NCI-H526 treated with DMSO at 0.1 percent for 48 hours (cell line): Measurements from ENCODE around the gene SLC39A11.

Experiments used
- DNase-seq: peaks from one replicate; lab custom pipeline; 2025; lab: John Stamatoyannopoulos, UW

Gene SLC39A11

DNA sequence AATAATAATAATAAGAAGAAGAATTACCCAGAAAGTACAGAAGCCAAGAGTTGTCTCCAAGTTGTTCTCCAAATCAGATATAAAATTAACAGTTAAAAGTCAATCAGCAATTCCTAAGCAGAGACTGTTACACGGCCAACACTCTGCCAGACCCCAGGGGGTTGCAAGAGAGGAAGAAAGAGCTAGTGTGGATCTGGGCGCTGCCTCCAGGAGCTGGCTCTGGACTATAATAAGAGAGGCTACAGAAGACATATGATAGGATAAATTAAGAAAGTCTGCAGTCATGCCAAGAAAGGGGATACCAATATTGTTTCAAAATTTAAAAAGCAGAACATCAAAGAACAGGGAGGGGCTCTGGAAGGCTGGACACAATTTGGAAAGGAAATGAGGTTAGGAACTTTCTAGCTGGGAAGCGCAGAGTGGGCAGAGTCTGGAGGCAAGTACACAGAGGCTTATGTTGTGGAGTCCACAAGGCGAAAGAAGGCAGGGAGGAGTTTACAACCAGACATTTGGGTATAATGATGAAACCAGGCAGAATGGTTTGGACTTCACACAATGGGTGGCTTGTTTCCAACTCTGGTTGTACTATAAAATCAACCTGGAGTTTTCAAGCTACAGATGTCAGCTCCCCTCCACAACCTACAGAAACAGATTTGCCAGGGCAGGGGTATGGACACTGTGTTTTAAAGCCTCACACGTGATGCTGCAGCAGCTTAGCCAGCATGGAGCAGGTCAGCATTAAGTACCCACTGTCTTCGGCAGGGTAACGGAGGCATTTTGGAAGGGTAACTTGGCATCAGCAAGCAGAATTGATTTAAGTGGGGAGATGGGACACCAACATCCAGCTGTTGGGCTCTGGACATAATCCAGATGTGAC, 49.4 kb downstream of the SLC39A11 start:
- no peak for DNase-seq

DNA sequence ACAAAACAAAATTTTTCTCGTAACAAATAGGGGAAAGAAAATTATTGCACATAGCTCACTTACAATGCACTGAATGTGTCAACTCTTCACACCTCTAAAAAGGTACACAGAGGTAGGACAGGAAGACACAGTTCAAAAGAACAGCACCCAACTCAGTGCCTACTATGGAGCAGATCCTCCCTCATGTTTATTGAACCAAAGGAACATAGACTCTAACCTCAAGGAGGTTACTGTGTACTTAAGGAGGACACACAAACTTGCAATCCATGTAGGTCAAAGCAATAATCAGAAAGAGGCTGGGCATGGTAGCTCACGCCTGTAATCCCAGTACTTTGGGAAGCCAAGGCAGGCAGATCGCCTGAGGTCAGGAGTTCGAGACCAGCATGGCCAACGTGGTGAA, 50.3 kb downstream of the SLC39A11 start:
- DNase-seq: no peak

DNA sequence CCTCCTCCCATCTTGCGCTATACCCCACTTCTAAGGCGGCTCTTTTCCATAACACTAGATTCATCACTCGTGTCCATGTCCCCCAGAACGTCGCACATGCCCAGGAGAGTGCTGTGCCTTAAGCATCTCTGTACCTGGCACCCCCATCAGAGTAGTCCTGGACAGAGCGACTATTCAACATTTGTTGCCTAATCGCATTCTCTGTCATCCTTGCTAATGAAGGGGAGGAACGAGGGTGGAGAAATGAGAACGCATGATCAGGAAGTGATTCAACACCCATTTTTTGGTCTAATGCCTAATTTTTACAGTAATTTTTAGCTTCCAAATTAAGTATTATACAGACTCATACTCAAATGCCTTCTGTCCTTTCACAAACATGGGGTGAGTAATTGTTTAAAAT, 53.2 kb downstream of the SLC39A11 start:
- no peak for DNase-seq

DNA sequence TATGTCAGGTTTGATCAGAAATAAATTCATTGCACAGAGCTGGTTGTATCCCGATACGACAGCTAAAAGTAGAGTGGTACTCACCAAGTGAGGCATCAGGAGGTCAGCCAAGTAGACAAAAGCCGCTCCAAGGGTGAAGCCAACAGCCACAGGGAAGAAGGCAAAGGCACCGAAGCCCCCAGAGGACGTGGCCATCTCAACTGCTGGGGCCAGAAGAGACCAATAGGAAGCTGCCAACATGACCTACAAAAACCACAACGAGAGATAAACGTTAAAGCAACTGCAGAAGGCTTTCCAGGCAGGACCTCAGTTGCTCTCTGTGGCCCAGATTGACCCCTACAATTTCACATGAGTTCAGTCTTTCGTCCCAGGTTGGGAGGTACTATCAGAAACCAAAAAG, 61.0 kb downstream of the SLC39A11 start:
- no peak for DNase-seq

DNA sequence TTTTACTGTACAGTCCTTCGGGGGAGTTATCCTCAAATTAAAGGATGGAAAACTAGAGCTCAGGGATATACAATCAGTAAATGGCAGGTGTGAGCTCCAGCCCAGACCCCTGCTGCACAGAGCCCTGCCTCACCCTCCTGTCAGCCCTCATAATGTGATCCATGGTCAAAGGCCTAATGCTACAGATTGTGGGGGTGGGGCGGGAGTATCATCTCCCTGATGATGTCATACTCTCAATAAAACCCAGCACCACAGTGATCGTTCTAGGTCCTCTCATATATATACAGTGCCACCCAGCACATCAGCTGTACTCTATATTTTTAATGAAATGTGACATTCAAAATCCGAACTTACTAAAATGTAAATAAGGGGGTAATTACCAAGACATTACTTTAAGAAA, 61.5 kb downstream of the SLC39A11 start:
- DNase-seq: no peak

DNA sequence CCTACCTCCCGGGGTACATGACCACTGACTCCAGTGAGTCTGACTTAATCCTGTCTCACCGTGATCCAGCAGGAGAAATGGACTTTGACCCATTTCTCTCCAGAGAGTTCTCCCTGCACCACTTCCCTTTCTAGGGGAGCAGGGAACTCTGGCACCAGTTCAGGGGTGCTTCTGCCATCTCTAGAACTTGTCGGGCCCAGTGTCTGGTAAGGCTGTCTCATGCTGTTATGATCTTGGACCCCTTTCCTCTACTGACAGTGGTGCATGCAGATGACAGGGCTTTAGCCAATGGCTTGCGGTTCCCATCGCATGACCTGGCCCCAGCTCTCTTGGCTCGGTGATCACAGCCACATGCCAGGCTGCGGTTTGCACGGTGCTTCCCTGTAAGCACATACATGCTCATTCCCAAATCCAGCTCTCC, 62.0 kb downstream of the SLC39A11 start:
- no peak for DNase-seq

DNA sequence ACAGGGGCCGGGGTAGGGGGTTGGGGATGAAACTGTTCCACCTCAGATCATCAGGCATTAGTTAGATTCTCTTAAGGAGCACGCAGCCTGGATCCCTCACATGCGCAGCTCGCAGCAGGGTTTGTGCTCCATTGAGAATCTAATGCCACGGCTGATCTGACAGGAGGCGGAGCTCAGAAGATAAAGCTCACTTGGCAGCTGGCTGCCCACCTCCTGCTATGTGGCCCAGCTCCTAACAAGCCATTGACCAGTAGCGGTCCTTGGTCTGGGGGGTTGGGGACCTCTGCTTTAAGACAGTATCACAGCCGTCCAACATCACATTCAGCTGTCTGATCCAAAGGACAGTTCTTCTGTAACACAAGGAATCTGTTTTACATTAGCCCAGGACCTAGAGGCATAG, 62.5 kb downstream of the SLC39A11 start:
- no peak for DNase-seq

DNA sequence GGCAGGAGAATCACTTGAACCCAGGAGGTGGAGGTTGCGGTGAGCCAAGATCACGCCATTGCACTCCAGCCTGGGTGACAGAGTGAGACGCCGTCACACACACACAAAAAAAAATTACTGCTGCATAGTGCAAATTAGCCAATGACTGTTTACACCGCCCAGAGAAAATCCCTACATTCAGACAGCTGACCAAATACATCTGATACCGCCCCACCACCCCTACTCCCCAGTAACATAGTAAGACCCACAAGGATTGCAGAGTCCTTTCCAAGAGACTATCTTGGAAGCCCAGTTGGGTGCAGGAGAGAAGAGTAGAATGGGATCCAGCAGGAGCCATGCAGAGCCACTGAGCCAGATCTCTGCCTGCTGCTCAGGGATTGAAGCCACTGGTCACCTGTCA, 63.5 kb downstream of the SLC39A11 start:
- no peak for DNase-seq

DNA sequence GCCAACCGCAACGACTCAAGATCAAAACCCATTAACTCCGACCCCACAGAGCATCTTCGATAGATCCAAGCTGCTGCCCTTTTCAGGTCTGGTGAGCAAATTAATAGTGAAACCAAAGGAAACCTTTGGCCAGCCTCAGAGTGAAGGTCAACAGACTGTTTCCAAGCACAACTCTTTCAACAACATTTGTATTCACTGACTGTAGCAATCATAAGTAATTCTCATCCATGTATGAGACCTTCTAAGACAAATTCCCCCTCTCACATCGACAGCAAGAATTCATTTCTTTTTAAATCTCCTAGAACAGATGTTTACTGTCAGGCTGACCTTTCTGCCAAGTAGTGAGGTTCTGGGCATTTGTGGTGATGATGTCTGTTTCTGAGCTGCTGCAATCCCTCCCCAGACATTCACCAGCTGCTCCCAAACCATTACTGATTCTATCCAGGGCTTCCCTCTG, 64.2 kb downstream of the SLC39A11 start:
- DNase-seq: no peak

DNA sequence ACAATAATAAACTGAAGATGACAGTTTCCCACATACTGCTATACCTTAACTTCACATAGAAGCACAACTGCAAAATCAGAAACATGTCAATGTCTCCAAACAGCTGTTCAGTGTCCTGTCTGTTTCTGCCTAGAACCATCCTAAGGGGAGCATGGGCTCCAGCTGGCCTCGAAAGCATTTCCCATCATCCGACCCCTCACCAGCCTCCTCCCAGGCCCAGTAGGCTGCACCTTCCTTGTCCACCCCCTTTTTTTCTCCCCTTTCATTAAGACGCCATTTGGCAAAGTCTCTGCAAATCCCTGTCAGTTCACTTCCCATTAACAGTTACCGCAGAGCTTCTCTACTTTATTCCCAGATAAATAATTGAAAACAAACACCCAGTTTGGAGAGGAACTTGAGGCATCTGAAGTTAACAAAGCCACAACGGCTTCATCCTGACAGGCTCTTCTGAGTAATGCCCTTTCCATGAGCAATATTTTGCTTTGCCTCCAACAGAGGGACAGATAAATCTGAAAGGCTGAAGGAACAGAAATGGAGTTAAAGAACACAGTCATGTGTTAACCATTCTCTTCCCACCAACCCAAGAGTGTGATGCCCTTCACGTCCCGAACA, 65.3 kb downstream of the SLC39A11 start:
- no peak for DNase-seq

DNA sequence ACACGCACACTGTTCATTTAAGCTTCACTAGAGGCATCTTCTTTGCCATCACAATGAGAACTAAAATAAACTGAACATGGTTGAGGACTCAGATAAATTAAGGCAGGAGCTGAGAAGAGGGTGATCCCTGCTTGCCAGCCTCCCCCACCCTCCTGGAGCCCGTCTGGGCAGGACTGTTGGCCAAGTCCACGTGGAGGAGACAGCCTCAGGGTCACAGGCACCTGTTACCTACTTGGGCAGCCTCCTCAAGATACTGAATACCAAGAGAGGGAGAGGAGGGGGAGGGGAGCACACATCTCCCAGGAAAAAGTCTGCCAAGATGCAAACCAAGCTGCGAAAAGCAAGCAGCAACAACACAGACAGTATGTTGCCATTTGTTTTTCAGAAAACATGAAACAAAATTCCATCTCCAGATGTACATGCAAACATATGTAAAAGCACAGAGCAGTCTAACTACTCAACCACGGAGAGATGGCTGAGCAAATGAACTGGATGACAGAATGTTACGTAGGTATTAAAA, 67.4 kb downstream of the SLC39A11 start:
- DNase-seq: peak; percentile 39

DNA sequence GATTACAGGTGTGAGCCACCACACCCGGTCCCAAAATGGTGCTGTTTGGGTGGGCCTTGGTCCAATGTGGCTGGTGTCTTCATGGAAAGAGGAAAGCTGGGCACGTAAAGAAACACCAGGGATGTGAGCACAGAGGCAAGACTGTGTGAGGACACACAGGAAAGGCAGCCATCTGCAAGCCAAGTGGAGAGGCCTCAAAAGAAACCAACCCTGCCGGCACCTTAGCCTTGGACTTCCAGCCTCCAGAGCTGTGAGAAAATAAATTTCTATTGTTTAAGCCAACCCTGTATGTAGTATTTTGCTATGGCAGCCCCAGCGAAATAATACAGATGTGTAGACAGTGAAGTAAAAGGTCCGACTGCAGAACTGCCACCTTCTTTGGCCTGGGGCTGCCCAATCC, 68.7 kb downstream of the SLC39A11 start:
- DNase-seq: no peak

DNA sequence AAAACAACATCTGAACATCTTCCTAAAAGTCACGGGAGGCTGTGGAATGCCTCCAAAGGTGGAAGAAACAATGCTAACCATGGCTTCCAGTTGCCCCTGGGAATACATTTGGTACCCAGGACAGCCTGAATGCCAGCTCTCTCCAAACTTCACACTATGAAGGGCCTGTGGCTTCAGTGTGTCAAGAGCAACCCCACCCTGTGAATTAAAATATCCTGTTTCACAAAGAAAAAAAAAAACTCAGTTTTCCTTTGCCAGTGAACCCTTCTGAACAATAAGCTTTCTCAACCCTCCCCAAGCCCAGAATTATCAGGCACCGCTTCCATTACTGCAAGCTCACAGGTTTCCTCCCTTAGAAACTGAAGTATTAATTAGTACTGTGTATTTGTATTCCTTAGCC, 69.8 kb downstream of the SLC39A11 start:
- DNase-seq: no peak

DNA sequence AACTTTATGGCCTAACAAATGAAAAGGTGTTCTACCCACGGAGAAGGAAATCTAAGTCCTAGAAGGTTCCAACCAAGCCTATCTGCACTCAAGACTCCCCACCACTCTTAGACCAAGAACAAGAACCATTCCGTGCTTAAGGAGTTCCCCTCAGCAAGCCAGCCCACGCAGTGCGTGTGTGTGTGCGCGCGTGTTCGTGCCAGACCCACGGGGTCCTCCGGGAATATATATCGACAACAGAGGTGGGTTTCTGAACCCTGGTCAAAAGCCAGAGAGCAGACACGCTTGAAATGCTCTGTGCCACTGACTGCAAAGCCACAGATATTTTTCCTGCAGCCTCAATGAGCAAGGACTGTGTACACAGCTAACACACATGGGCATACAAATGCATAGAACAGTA, 70.7 kb downstream of the SLC39A11 start:
- DNase-seq: no peak

DNA sequence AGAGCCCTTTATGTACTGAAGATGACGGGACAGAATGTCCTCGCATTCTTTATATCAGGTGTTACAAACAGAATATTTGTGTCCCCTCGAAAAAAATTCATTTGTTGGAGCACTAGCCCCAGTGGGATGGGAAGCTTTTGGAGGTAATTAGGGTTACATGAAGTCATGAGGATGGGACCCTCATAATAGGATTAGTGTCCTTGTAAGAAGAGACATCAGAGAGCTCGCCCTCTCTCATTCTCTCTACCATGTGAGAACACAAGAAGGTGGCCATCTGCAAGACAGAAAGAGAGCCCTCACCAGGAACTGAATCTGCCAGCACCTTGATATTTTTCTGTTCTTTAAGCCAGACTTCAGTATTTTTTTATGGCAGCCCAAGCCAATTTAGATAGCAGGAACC, 72.4 kb downstream of the SLC39A11 start:
- DNase-seq: no peak

DNA sequence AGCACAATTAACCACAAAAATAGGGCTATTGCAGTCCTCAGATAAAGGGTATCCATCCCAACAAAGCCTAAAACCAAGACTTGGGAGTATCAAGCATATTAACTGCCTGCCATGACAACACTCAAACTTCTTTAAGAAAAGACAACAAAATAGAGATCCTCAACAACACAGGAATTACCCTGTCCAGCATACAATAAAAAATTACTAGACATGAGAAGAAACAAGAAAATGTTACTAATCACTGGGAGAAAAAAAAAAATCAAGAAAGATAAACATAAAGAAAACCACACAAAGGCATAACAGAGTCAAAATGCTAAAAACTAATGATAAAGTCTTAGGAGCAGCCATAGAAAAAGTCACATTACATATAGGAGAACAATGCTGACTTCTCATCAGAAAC, 73.9 kb downstream of the SLC39A11 start:
- DNase-seq: no peak

DNA sequence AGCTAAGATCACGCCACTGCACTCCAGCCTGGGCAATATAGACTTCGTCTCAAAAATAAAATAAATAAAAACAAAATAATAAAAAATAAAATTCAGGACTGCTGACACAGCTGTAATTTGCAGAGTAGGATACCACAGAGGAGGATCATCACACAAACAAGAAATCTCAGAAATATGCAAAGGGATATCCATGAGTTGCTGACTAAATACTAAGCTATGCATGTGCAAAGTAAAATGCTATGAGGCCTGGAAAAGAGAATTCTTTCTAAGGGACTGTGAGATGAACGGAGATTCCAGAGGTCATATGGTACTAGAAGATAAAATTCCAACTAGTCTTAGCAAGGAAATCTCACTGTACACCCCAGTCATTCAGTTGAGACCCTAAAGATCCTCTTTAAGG, 74.8 kb downstream of the SLC39A11 start:
- no peak for DNase-seq

DNA sequence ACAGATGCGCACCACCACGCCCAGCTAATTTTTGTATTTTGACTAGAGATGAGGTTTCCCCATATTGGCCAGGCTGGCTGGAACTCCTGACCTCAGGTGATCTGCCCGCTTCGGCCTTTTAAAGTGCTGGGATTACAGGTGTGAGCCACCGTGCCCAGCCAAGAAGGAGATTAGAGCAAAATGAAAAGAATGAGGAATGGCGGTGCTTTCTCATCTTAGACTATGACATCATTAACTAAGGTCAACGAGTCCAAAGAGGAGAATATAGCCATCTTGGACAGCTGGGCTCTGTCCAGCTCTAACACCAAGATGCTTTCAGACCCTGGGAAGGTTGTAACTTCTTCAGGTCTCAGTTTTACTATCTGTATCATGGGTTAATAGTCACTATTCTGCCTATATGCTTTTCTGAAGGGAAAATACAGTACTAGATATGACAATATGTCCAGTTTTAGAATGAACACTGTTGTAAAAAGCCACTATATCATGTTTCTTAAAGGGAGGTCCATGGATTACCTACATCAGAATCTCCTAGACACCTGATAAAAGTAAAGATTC, 76.7 kb downstream of the SLC39A11 start:
- DNase-seq: no peak

DNA sequence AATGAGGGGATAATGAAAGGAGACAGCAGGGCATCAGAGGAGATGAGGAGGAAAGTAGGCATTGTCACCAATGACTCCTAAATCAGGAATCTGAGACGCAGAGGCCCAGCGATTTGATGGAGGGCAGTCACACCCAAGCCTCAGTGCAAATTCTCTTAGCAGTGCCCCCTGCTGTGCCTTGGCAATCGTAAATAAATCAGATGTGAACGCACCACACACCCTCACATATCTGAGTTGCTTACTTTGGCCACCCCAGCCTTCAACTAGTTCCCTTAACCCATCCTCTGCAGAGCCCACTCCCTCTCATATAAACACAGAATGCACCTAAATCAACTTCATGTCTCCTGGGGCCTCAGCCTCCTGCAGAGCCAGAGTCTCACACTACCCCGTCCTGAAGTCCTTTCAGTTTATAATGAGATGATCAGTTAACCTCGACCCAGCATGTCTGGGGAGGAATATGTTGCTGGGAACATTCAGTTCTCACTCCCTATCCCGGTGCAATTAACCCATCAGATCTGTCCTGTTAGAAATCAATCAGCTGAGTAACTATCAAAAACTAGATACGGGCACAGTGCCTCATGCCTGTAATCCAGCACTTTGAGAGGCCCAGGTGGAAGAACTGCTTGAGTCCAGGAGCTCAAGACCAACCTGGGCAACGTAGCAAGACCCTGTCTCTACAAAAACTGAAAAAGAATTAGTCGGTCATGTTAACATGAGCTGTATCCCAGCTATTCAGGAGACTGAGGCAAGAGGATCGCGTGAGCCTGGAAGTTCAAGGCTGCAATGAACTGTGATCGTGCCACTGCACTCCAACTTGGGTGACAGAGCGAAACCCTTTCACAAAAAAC, 78.4 kb downstream of the SLC39A11 start:
- DNase-seq: no peak

DNA sequence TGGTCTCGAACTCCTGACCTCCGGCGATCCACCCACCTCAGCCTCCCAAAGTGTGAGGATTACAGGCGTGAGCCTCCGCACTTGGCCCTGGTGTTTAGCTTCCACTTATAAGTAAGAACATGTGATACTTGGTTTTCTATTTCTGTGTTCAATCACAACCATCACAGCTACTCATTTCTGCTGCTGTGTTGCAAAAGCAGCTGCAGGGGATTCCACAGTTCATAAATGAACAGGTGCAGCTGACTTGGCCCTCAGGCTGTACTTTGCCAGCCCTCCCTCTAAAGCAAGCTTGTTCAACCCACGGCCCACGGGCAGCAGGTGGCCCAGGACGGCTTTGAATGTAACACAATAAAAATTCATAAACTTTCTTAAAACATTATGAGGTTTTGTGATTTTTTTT, 79.2 kb downstream of the SLC39A11 start:
- no peak for DNase-seq

DNA sequence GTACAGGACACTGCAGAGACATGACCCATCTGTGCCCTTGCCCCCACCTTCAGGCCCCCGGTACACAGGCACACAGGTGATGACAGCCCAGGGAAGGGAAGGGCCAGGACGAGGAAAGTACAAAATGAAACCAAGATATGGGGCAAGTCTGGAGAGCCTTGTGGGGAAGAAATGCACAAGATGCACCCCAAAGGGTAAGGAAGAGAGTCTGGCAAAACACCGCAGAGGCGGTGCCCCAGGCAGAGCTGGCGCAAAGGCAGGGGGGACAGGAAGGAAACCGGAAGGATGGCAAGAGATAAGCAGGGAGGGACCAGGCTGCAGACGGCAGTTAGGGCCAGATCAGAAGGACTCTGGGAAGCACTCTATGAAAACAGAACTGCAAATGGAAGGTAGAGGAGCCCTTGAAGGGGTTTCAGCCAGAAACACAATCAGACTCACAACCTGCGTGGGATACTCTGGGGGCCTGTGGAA, 81.4 kb downstream of the SLC39A11 start:
- no peak for DNase-seq

DNA sequence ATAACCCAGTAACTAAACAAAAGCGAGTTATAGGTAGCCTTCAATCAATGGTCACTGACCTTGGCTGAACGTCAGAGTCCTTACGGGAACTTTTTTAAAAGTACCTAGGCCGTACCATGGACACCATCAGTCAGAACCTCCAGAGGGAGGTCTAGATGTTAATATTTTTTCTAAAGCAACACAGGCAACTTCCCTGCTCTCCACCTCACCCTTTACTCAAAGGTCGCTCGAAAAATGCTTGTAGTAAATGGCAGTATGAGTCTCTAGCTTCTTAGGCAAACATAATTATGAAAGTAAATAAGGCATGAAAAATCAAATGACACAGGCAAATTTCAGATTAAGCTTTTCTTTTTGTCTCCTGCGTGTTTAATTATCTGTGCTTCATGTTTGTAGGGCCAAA, 82.1 kb downstream of the SLC39A11 start:
- DNase-seq: peak; percentile 16
